Common myeloid progenitor, CD34-positive (primary cell): ENCODE results near the gene EFTUD2.

Experiments used
- CTCF ChIA-PET: fragments of 350-600 bp; sonication (Branson Sonifier 250); formaldehyde crosslinking; loops from one replicate; lab custom pipeline; 2021; ENCODE audit warnings: antibody characterized with exemption; lab: Charles Lee
- POLR2A ChIA-PET: fragments of 350-600 bp; sonication (Branson Sonifier 250); formaldehyde crosslinking; loops from one replicate; lab custom pipeline; 2021; ENCODE audit warnings: antibody characterized with exemption; lab: Charles Lee
- DNase-seq, 3 donors: peaks; one replicate each; pipeline versions ENCODE4 v3.0.0 to v3.0.0-alpha.2; 2013
- H3K27ac ChIP-seq, 2 experiments: 1 replicate in 1 of 2; 2 replicates in 1 of 2; pipeline ENCODE4 v1.7.0; 2013; ENCODE audit warnings: inconsistent platforms in 2 of 2, low read length in 2 of 2, mild to moderate bottlenecking in 2 of 2, low read depth in 1 of 2, moderate library complexity in 1 of 2; ENCODE audit not compliant: severe bottlenecking in 2 of 2, insufficient read depth in 1 of 2, poor library complexity in 1 of 2
- H3K27me3 ChIP-seq, 5 experiments: replicated peaks in 2 of 5; 1 replicate in 3 of 5; 2 replicates in 2 of 5; pipeline versions ENCODE4 v1.6.1 to v1.7.0; 2013; ENCODE audit warnings: low read length in 4 of 5, mild to moderate bottlenecking in 2 of 5, moderate library complexity in 2 of 5, inconsistent platforms in 1 of 5; ENCODE audit not compliant: insufficient read depth in 5 of 5, control insufficient read depth in 4 of 5
- H3K36me3 ChIP-seq, 4 experiments: 1 replicate in 2 of 4; 2 replicates in 2 of 4; pipeline versions ENCODE4 v1.6.1 to v1.7.0; 2013; ENCODE audit warnings: low read length in 3 of 4, control low read depth in 1 of 4, mild to moderate bottlenecking in 1 of 4; ENCODE audit not compliant: control insufficient read depth in 4 of 4, insufficient read depth in 4 of 4
- H3K4me1 ChIP-seq, 4 experiments: 1 replicate in 3 of 4; 2 replicates in 1 of 4; pipeline versions ENCODE4 v1.6.1 to v1.7.1; 2013; ENCODE audit warnings: low read length in 3 of 4, mild to moderate bottlenecking in 3 of 4, control low read depth in 1 of 4, inconsistent platforms in 1 of 4, moderate library complexity in 1 of 4; ENCODE audit not compliant: control insufficient read depth in 4 of 4, insufficient read depth in 4 of 4; ENCODE audit errors: control extremely low read depth in 1 of 4
- H3K4me3 ChIP-seq, 7 experiments: 1 replicate in 4 of 7; 2 replicates in 3 of 7; pipeline versions ENCODE4 v1.5.1 to v1.7.0; 2013; ENCODE audit warnings: mild to moderate bottlenecking in 7 of 7, low read length in 6 of 7, moderate library complexity in 6 of 7, inconsistent platforms in 2 of 7, low read depth in 2 of 7, control low read depth in 1 of 7; ENCODE audit not compliant: insufficient read depth in 4 of 7, control insufficient read depth in 1 of 7; ENCODE audit errors: extremely low read depth in 1 of 7
- H3K9me3 ChIP-seq, 5 experiments: 1 replicate in 4 of 5; 2 replicates in 1 of 5; pipeline versions ENCODE4 v1.6.1 to v1.7.1; 2013; ENCODE audit warnings: low read length in 4 of 5, mild to moderate bottlenecking in 2 of 5, inconsistent platforms in 1 of 5, low read depth in 1 of 5, moderate library complexity in 1 of 5; ENCODE audit not compliant: control insufficient read depth in 4 of 5, insufficient read depth in 2 of 5; ENCODE audit errors: control extremely low read depth in 1 of 5
- WGBS: methylation state at CpG from one replicate; pipeline ENCODE4 v1.1.5; 2013; ENCODE audit not compliant: insufficient coverage; 5-methylcytosine and 5-hydroxymethylcytosine counted together

EFTUD2 gene

DNA sequence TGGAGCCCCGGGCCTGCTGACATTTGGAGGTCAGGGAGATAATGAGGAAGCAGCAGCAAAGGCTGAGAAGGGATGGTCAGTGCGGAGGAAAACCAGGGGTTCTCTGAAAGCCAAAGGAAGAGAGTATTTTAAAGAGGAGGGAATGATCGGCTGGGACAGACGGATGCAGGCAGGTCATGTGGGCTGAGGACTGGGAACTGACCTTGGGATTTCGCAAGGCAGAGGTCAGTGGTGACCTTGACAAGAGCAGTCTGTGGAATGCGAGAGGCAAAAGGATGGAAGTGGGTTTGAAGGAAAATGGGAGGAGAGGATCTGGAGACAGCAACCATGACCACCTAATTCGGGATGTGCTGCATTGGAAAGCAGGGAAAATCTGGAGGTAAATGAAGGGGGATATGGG lies 10.2 kb downstream of the EFTUD2 start:
- peaks cover 10 to 52% (median 33%) of the 10 kb centered on the region in 4 experiments for H3K36me3 ChIP-seq
- ChIA-PET CTCF (interaction anchor here (2.0 kb wide), 1 partner anchor 9 kb away, joined by 9 read pairs; no protein-coding TSS in a partner anchor), POLR2A (interaction anchor here (1.4 kb wide), 1 partner anchor 10 kb away, joined by 5 read pairs; no protein-coding TSS in a partner anchor)
- H3K4me1 ChIP-seq = peaks cover 14 to 32% (median 28%) of the 10 kb centered on the region in 4 experiments
- no peak overlapping the region for H3K27ac ChIP-seq
- no peaks in the 10 kb centered on the region for H3K27me3 ChIP-seq
- H3K9me3 ChIP-seq = no peaks in the 10 kb centered on the region
- peak overlapping the region in 2 of 7 experiments; percentile 10 to 59 for H3K4me3 ChIP-seq
- WGBS = 89% methylated on average over 7 of the region's 7 CpGs
- DNase-seq = no peak

DNA sequence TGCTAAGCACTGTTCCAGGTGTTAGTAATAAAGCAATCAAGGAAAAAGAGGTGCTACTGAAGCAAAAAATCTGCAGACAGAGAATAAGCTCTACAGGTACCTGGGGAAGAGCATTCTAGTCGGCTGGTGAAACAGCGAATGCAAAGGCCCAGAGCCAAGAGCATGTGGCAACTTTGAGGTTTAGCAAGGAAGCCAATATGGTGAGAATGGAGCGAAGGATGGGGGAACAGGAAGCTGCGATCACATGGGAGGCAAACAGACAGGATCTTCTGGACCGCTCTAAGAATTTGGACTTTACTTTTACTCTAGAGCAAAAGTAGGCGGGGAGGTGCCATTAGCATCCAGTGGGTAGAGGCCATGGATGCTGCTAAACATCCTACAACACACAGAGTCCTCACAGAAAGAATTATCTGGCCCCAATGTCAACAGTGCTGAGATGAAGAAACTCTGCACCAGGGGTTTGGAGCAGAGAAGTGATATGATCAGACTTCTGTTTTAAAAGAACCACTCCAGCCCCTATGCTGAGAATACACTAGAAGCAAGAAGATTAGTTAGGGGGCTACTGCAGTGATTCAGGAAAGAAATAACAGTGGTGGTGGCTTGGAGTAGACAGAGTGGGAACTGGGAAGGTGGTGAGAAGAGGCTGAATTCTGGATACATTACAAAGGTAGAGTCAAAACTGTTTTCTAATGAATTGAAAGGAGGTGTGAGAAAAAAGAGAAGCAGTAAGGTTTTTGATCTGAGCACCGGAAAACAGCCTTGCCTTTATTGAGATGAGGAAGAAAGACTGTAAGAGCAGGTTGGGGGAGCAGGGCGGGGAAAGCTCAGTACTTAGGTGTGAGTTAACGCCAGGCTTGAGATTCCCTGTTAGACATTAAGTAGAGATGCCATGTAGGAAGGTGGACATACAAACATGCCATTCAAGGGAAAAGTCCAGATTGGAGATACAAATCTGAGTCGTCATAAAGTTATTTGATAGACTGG lies 11.0 kb downstream of the EFTUD2 start:
- Histone ChIP-seq H3K27ac (peak overlapping the region in 1 of 2 experiments; percentile 17), H3K36me3 (peaks cover 13 to 54% (median 36%) of the 10 kb centered on the region in 4 experiments), H3K4me1 (peaks cover 14 to 32% (median 28%) of the 10 kb centered on the region in 4 experiments), H3K9me3 (no peaks in the 10 kb centered on the region), H3K4me3 (peak overlapping the region in 5 of 7 experiments; percentile 1 to 59 (median 20)), H3K27me3 (no peaks in the 10 kb centered on the region)
- 7% methylated on average over 8 of the region's 10 CpGs for WGBS
- POLR2A ChIA-PET = interaction anchor here (1.4 kb wide), 1 partner anchor 11 kb away, joined by 5 read pairs; no protein-coding TSS in a partner anchor
- CTCF ChIA-PET = interaction anchor here (2.0 kb wide), 1 partner anchor 10 kb away, joined by 9 read pairs; no protein-coding TSS in a partner anchor
- peak in 2 of 3 donors; percentile 65 to 73 for DNase-seq

DNA sequence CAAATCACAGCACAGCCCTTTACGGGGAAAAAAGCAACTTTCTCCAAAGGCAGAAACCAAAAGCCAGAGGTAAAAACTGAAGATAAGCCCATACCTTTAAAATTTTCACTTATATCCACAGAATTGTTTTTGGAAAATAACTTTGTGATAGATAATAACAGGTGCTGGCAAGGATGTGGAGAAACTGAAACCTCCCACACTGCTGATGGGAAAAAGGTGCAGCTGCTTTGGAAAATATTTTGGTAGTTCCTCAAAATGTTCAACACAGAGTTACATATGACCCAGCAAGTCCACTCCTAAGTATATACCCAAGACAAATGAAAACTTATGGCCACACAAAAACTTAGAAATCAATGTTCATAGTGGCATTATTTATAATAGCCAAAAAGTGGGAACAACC lies 12.2 kb downstream of the EFTUD2 start:
- no peak overlapping the region for H3K4me3 ChIP-seq
- DNase-seq = no peak
- WGBS = no CpG with 5 or more reads among the region's 1 CpG
- ChIA-PET CTCF (interaction anchor here (1.0 to 2.0 kb wide), 2 partner anchors 8 to 11 kb away, joined by 3 to 9 read pairs; no protein-coding TSS in a partner anchor), POLR2A (no interaction called here)
- peaks cover 14 to 32% (median 28%) of the 10 kb centered on the region in 4 experiments for H3K4me1 ChIP-seq
- peaks cover 15 to 56% (median 35%) of the 10 kb centered on the region in 4 experiments for H3K36me3 ChIP-seq
- no peak overlapping the region for H3K27ac ChIP-seq
- no peaks in the 10 kb centered on the region for H3K27me3 ChIP-seq
- H3K9me3 ChIP-seq = no peaks in the 10 kb centered on the region

DNA sequence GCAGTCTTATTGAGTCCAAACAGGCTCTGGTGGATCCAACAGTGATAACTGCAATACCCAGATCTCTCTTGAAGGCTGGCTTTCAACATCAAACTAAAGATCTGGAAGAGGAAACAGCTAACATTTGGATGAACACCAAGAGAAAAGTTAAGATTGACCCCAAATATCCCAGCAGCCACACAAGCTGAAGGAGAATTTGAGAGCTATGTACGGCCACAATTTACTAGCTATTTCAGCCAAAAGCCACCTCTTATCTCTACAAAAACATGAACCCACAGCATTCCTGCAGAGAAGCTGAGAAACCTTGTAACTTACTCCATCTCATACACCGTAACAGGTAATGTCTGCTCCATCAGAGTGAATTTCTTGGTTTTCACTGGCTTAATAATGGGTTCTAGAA lies 14.3 kb downstream of the EFTUD2 start:
- Histone ChIP-seq H3K4me1 (peaks cover 14 to 32% (median 28%) of the 10 kb centered on the region in 4 experiments), H3K4me3 (no peak overlapping the region), H3K27me3 (no peaks in the 10 kb centered on the region), H3K27ac (no peak overlapping the region), H3K36me3 (peaks cover 18 to 65% (median 42%) of the 10 kb centered on the region in 4 experiments), H3K9me3 (no peaks in the 10 kb centered on the region)
- no peak for DNase-seq
- POLR2A ChIA-PET = no interaction called here
- CTCF ChIA-PET = interaction anchor here (1.3 to 2.5 kb wide), 4 partner anchors 10 to 20 kb away, joined by 3 to 7 read pairs (median 5); no protein-coding TSS in a partner anchor
- whole genome bisulfite sequencing = 100% methylated on average over 1 of the region's 2 CpGs

DNA sequence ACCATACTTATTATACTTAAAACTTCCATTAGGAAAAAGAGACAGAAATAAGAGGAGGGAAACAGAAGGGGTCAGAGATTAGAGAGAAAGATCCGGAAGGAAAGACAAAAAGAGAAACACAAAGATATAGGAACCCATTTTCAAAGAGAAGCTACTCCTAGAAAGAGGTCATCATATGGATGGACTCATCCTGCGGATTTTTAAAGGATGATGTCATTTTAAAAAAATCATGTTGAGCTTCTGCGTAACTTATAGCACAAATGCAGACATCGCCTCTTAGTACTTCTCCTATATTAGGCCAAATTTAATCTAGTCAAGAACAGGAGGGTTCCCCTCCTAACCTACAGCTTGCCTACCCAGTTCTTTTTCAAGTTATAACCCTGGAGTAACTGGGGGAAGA lies 18.1 kb downstream of the EFTUD2 start:
- no peak overlapping the region for H3K4me3 ChIP-seq
- no peaks in the 10 kb centered on the region for H3K4me1 ChIP-seq
- no peak overlapping the region for H3K27ac ChIP-seq
- no peaks in the 10 kb centered on the region for H3K27me3 ChIP-seq
- ChIA-PET CTCF (interaction anchor here (0.8 to 1.1 kb wide), 3 partner anchors 14 to 21 kb away, joined by 3 to 5 read pairs (median 3); no protein-coding TSS in a partner anchor), POLR2A (no interaction called here)
- WGBS = 100% methylated on average over 2 of the region's 4 CpGs
- DNase-seq = no peak
- H3K36me3 ChIP-seq = peaks cover 24 to 88% (median 52%) of the 10 kb centered on the region in 4 experiments
- H3K9me3 ChIP-seq = no peaks in the 10 kb centered on the region

DNA sequence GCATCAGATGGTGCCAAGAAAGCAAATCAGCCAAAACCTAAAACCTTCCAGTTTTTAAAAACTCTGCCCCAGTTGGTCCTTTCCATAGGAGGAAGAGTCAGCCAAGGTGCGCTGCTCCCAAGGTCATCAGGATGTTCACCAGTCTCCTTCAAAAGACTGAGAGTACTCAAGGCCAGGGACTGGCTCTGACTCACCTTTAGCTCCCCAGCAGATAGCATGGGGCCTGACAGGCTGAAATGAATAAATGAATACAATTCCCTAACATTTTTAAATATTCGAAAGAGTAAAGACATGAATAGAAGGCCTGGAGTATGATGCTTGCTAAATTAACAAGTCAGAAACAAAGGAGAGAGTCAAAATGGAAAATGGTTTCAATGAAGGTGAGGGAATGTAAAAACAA lies 19.2 kb downstream of the EFTUD2 start:
- H3K9me3 ChIP-seq = no peaks in the 10 kb centered on the region
- H3K4me3 ChIP-seq = no peak overlapping the region
- H3K36me3 ChIP-seq = peaks cover 26 to 89% (median 53%) of the 10 kb centered on the region in 4 experiments
- ChIA-PET CTCF (interaction anchor here (0.6 to 4.0 kb wide), 4 partner anchors 13 to 24 kb away, joined by 3 to 36 read pairs (median 6); no protein-coding TSS in a partner anchor), POLR2A (no interaction called here)
- H3K27me3 ChIP-seq = no peaks in the 10 kb centered on the region
- 100% methylated on average over 2 of the region's 2 CpGs for WGBS
- no peak for DNase-seq
- no peak overlapping the region for H3K27ac ChIP-seq
- H3K4me1 ChIP-seq = no peaks in the 10 kb centered on the region
